HEK293T (cell line): ENCODE results near the gene ANO3.

Experiments used
- ARNT ChIP-seq: fragments of 450-650 bp; IDR thresholded peaks from 2 replicates; pipeline ENCODE4 v1.6.1; 2017; ENCODE audit warnings: mild to moderate bottlenecking
- CTBP1 ChIP-seq: fragments of 450-650 bp; IDR thresholded peaks from 2 replicates; pipeline ENCODE4 v1.6.1; 2016; ENCODE audit warnings: borderline replicate concordance
- FOXA1 ChIP-seq: fragments of 450-650 bp; IDR thresholded peaks from 2 replicates; pipeline ENCODE4 v1.6.1; 2016; ENCODE audit warnings: mild to moderate bottlenecking
- FOXK2 ChIP-seq: fragments of 450-650 bp; IDR thresholded peaks from 2 replicates; pipeline ENCODE4 v1.6.1; 2016; ENCODE audit warnings: mild to moderate bottlenecking
- FOXM1 ChIP-seq: fragments of 450-650 bp; IDR thresholded peaks from 2 replicates; pipeline ENCODE4 v1.6.1; 2017; ENCODE audit warnings: mild to moderate bottlenecking, borderline replicate concordance
- HDGF ChIP-seq: fragments of 450-650 bp; IDR thresholded peaks from 2 replicates; pipeline ENCODE4 v1.6.1; 2017; ENCODE audit warnings: antibody characterized with exemption, borderline replicate concordance
- L3MBTL2 ChIP-seq: fragments of 450-650 bp; conservative IDR thresholded peaks from 2 replicates; pipeline ENCODE4 v1.6.1; 2016; ENCODE audit warnings: mild to moderate bottlenecking
- LEF1 ChIP-seq: fragments of 450-650 bp; IDR thresholded peaks from 2 replicates; pipeline ENCODE4 v1.6.1; 2017; ENCODE audit warnings: mild to moderate bottlenecking, borderline replicate concordance
- NFRKB ChIP-seq: fragments of 450-650 bp; IDR thresholded peaks from 2 replicates; pipeline ENCODE4 v1.6.1; 2016; ENCODE audit warnings: mild to moderate bottlenecking, moderate library complexity
- SP1 ChIP-seq: fragments of 450-650 bp; IDR thresholded peaks from 2 replicates; pipeline ENCODE4 v1.6.1; 2017
- SUZ12 ChIP-seq: fragments of 450-650 bp; IDR thresholded peaks from 2 replicates; pipeline ENCODE4 v1.6.1; 2016; ENCODE audit warnings: mild to moderate bottlenecking
- TARDBP ChIP-seq: fragments of 450-650 bp; IDR thresholded peaks from 2 replicates; pipeline ENCODE4 v1.6.1; 2016
- ZNF384 ChIP-seq: fragments of 450-650 bp; IDR thresholded peaks from 2 replicates; pipeline ENCODE4 v1.6.1; 2016
- TF ChIP-seq, protein P1 (sequence below): fragments of 450-650 bp; IDR thresholded peaks from 2 replicates; pipeline ENCODE4 v1.6.1; 2016

- no peak for TF ChIP-seq CTBP1
- no peak for TF ChIP-seq FOXA1
- TF ChIP-seq FOXK2, result no peak
- no peak for TF ChIP-seq TARDBP
- TF ChIP-seq L3MBTL2, result no peak
- no peak for TF ChIP-seq FOXM1
- no peak for TF ChIP-seq LEF1
- no peak for TF ChIP-seq ARNT
- TF ChIP-seq SUZ12, result no peak
- TF ChIP-seq, protein P1, sequence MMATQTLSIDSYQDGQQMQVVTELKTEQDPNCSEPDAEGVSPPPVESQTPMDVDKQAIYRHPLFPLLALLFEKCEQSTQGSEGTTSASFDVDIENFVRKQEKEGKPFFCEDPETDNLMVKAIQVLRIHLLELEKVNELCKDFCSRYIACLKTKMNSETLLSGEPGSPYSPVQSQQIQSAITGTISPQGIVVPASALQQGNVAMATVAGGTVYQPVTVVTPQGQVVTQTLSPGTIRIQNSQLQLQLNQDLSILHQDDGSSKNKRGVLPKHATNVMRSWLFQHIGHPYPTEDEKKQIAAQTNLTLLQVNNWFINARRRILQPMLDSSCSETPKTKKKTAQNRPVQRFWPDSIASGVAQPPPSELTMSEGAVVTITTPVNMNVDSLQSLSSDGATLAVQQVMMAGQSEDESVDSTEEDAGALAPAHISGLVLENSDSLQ, result no peak
- no peak for TF ChIP-seq SP1
- no peak for TF ChIP-seq HDGF
- no peak for TF ChIP-seq NFRKB
- no peak for TF ChIP-seq ZNF384
Observed at GRCh38 chr11:26474401-26474800, 142.5 kb downstream of the ANO3 start.
